Astrocyte of the cerebellum (primary cell): ENCODE results near the gene EPHB2.
A peak's percentile ranks its signal among the peaks of the same experiment; 100 is the strongest.

ENCODE experiments used
- DNase-seq: peaks from one replicate; pipeline ENCODE4 v3.0.0-alpha.2; 2011; ENCODE audit warnings: low read depth
- H3K4me3 ChIP-seq: 2 replicates; pipeline ENCODE4 v1.5.1; 2011; ENCODE audit warnings: mild to moderate bottlenecking, low read depth, low read length, moderate library complexity
- in situ Hi-C: cut with HindIII; loops from 2 replicates; pipeline ENCODE4 v1.10.0; 2017; ENCODE audit warnings: low sequenced_read_pairs
- TF ChIP-seq, protein P1 (sequence below): IDR thresholded peaks from 2 replicates; pipeline ENCODE4 v1.5.1; 2012; ENCODE audit warnings: low read length, low read depth, moderate library complexity, mild to moderate bottlenecking; ENCODE audit errors: missing control alignments

Gene EPHB2

DNA sequence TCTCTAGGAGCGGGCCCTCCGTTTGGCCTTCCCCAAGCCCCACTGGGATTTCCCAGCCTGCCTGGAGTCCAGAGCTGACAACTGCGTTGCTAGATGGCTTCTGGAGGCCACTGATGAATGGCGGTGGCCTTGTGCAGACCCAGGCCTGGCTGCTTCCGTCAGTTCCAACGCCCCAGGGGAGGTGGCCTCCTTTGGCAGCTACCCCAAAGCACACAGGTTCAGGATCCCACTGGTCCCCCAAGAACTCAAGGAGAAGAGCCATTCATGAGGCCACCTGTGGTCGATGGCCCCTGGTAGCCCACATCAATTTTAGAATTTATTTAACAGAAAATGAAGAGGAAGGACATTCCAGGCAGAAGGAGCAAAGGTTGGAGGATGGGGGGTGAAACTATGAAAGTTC is 176.9 kb downstream of the EPHB2 start:
- DNase-seq, result no peak
- TF ChIP-seq, protein P1, sequence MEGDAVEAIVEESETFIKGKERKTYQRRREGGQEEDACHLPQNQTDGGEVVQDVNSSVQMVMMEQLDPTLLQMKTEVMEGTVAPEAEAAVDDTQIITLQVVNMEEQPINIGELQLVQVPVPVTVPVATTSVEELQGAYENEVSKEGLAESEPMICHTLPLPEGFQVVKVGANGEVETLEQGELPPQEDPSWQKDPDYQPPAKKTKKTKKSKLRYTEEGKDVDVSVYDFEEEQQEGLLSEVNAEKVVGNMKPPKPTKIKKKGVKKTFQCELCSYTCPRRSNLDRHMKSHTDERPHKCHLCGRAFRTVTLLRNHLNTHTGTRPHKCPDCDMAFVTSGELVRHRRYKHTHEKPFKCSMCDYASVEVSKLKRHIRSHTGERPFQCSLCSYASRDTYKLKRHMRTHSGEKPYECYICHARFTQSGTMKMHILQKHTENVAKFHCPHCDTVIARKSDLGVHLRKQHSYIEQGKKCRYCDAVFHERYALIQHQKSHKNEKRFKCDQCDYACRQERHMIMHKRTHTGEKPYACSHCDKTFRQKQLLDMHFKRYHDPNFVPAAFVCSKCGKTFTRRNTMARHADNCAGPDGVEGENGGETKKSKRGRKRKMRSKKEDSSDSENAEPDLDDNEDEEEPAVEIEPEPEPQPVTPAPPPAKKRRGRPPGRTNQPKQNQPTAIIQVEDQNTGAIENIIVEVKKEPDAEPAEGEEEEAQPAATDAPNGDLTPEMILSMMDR, result no peak
- H3K4me3 ChIP-seq, result no peak overlapping the region
- in situ Hi-C loops, result loop anchor here (5.0 to 25.0 kb wide), 2 partner anchors 65 to 175 kb away; partner anchors contain the start of gene EPHB2

- DNase-seq, result no peak
- in situ Hi-C loops, result loop anchor here (5.0 to 25.0 kb wide), 2 partner anchors 66 to 176 kb away; partner anchors contain the start of gene EPHB2
- no peak overlapping the region for H3K4me3 ChIP-seq
- TF ChIP-seq, protein P1, result no peak
Observed at GRCh38 chr1:22888320-22889075, 177.9 kb downstream of the EPHB2 start.

- in situ Hi-C loops, result loop anchor here (5.0 to 25.0 kb wide), 2 partner anchors 67 to 177 kb away; partner anchors contain the start of gene EPHB2
- peak; percentile 33 for DNase-seq
Observed at GRCh38 chr1:22889213-22889827, 178.7 kb downstream of the EPHB2 start.

GRCh38 chr1:22892789-22893188 is 182.2 kb downstream of the EPHB2 start:
- TF ChIP-seq, protein P1, result no peak
- in situ Hi-C loops, result loop anchor here (25.0 kb wide), 1 partner anchor 180 kb away; the partner anchor contains the start of gene EPHB2
- H3K4me3 ChIP-seq, result no peak overlapping the region
- no peak for DNase-seq

More at GRCh38 chr1:22889213-22889827, 178.7 kb downstream of the EPHB2 start:
- no peak overlapping the region for H3K4me3 ChIP-seq
- TF ChIP-seq, protein P1, result peak; percentile 92

DNA sequence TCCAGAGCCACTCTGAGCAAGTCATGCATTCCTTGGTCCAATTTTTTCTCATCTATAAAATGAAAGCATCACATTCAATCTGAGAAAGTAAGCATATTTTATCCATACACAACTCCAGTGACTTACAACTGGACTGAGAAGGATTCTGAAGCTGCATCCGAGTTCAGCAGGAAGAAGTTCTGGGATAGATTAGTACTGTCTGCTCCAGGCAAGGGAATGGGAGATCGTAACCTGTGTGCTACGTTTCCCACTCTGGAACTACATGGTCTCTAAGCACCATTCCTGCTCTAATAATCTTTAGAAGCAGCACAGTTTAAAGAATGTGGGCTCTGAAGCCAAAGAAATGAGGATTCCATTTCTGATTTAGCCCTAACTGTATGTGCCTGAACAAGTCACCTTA is 182.7 kb downstream of the EPHB2 start:
- in situ Hi-C loops, result loop anchor here (25.0 kb wide), 1 partner anchor 181 kb away; the partner anchor contains the start of gene EPHB2
- H3K4me3 ChIP-seq, result no peak overlapping the region
- no peak for DNase-seq
- TF ChIP-seq, protein P1, result no peak

GRCh38 chr1:22895357-22895756 is 184.7 kb downstream of the EPHB2 start:
- in situ Hi-C loops, result loop anchor here (25.0 kb wide), 1 partner anchor 183 kb away; the partner anchor contains the start of gene EPHB2
- no peak for DNase-seq
- TF ChIP-seq, protein P1, result no peak
- no peak overlapping the region for H3K4me3 ChIP-seq
